ENCODE results near the gene INTS2. TPM values are rescaled to one million over a fixed set of nuclear protein-coding genes. Genes with fewer than 3 reads are reported as not detected.

Gene INTS2
- polyA plus RNA-seq, 2 of the 4 experiments (the other 2 are of a cell fraction), result 14.0 to 35.0 TPM

DNA sequence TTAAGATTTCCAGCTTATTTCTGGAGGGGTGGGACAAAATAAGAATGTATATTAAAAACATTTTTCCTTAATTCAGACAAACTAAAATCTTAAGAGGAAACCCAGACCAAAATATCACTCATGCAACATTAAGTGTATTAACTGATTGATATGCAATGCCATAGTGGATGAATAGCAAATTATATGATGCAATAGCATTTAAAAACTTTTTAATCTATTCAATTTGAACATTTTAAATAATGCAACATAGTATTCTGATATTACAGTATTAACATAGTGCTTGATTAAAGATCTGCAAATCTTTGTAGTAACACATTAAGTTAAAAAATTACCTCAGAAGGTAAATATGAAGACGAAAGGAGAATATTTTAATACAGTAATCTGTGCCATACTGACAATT lies 15.3 kb upstream of the INTS2 start:
- WGBS (ENCODE audit: missing lambda C conversion rate), result 93% methylated on average over 1 of the region's 1 CpG
- Histone ChIP-seq H3K9me3 (no peaks in the 10 kb centered on the region), H3K4me1 (0 out of 3 replicates have a peak, but pooled peaks cover 5% of the 10 kb centered on the region), H3K4me3 (no peak overlapping the region), H3K4me2 (no peak overlapping the region), H3K27ac (no peak overlapping the region)
- DNase-seq (ENCODE audit: low read depth in 1 of 2, low spot score in 1 of 2), result no peak
- ChIA-PET POLR2A (no interaction called here), CTCF (interaction anchor here (1.1 to 2.3 kb wide), 2 partner anchors 123 to 166 kb away, joined by 3 to 10 read pairs; no protein-coding TSS in a partner anchor)
- no peak for FAIRE-seq
- TF ChIP-seq HOXB5 (CRISPR knock-in tag; IDR thresholded peaks at IDR 0.05), result no peak
- TF ChIP-seq BHLHE40 (IDR thresholded peaks at IDR 0.05; ENCODE audit: low read depth, low read length), result no peak
- TF ChIP-seq SMC3 (IDR thresholded peaks at IDR 0.05), result no peak
- TF ChIP-seq, protein P1, sequence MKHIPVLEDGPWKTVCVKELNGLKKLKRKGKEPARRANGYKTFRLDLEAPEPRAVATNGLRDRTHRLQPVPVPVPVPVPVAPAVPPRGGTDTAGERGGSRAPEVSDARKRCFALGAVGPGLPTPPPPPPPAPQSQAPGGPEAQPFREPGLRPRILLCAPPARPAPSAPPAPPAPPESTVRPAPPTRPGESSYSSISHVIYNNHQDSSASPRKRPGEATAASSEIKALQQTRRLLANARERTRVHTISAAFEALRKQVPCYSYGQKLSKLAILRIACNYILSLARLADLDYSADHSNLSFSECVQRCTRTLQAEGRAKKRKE (CRISPR knock-in tag; IDR thresholded peaks at IDR 0.05; ENCODE audit: low read depth), result no peak
- no peak for TF ChIP-seq FOSL2 (IDR thresholded peaks at IDR 0.05)
- TF ChIP-seq FOSL2 (CRISPR knock-in tag; IDR thresholded peaks at IDR 0.05), result no peak
- no peak for TF ChIP-seq CEBPB (IDR thresholded peaks at IDR 0.05)
- no peak for TF ChIP-seq PHF8 (IDR thresholded peaks at IDR 0.05; ENCODE audit: borderline replicate concordance, low read depth)
- TF ChIP-seq, protein P2, sequence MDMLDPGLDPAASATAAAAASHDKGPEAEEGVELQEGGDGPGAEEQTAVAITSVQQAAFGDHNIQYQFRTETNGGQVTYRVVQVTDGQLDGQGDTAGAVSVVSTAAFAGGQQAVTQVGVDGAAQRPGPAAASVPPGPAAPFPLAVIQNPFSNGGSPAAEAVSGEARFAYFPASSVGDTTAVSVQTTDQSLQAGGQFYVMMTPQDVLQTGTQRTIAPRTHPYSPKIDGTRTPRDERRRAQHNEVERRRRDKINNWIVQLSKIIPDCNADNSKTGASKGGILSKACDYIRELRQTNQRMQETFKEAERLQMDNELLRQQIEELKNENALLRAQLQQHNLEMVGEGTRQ (IDR thresholded peaks at IDR 0.05), result no peak
- TF ChIP-seq POLR2AphosphoS2 (conservative IDR thresholded peaks at IDR 0.05; ENCODE audit: low read length), result no peak
- TF ChIP-seq, protein P3, sequence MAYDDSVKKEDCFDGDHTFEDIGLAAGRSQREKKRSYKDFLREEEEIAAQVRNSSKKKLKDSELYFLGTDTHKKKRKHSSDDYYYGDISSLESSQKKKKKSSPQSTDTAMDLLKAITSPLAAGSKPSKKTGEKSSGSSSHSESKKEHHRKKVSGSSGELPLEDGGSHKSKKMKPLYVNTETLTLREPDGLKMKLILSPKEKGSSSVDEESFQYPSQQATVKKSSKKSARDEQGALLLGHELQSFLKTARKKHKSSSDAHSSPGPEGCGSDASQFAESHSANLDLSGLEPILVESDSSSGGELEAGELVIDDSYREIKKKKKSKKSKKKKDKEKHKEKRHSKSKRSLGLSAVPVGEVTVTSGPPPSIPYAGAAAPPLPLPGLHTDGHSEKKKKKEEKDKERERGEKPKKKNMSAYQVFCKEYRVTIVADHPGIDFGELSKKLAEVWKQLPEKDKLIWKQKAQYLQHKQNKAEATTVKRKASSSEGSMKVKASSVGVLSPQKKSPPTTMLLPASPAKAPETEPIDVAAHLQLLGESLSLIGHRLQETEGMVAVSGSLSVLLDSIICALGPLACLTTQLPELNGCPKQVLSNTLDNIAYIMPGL (CRISPR knock-in tag; IDR thresholded peaks at IDR 0.05; ENCODE audit: borderline replicate concordance), result no peak
- no peak for TF ChIP-seq TFCP2L1 (CRISPR knock-in tag; IDR thresholded peaks at IDR 0.05)
- no peak for TF ChIP-seq RCOR1 (IDR thresholded peaks at IDR 0.05; ENCODE audit: low read depth, low read length)
- TF ChIP-seq JUNB (IDR thresholded peaks at IDR 0.05), result no peak
- TF ChIP-seq, protein P4, sequence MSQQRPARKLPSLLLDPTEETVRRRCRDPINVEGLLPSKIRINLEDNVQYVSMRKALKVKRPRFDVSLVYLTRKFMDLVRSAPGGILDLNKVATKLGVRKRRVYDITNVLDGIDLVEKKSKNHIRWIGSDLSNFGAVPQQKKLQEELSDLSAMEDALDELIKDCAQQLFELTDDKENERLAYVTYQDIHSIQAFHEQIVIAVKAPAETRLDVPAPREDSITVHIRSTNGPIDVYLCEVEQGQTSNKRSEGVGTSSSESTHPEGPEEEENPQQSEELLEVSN (IDR thresholded peaks at IDR 0.05; ENCODE audit: borderline replicate concordance, low read depth), result no peak
- ATAC-seq, result no peak

DNA sequence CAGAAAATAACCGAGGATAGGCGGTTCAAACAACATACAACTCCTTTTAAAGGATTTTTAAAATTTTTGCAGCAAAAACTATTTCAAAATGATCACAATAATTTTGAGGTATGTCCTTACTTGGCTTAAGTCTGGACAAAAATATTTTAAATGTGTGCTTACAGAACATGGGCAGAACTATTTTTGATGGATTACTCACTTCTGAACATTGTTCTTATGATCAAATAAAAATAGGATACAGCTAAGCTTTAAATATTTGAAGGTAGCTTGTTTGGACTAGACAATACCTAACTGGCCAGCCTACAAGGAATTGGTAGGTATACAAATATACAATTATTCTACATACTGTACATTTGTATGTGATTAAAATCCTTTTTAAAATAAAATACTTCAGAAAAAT lies 14.3 kb upstream of the INTS2 start:
- POLR2A ChIA-PET, result no interaction called here
- no peaks in the 10 kb centered on the region for H3K9me3 ChIP-seq
- no peak for ATAC-seq
- 95% methylated on average over 2 of the region's 2 CpGs for WGBS (ENCODE audit: missing lambda C conversion rate)
- CTCF ChIA-PET, result interaction anchor here (0.6 to 2.3 kb wide), 4 partner anchors 38 to 168 kb away, joined by 3 to 10 read pairs (median 3); no protein-coding TSS in a partner anchor
- no peak for TF ChIP-seq CEBPB (IDR thresholded peaks at IDR 0.05)
- TF ChIP-seq, protein P5, sequence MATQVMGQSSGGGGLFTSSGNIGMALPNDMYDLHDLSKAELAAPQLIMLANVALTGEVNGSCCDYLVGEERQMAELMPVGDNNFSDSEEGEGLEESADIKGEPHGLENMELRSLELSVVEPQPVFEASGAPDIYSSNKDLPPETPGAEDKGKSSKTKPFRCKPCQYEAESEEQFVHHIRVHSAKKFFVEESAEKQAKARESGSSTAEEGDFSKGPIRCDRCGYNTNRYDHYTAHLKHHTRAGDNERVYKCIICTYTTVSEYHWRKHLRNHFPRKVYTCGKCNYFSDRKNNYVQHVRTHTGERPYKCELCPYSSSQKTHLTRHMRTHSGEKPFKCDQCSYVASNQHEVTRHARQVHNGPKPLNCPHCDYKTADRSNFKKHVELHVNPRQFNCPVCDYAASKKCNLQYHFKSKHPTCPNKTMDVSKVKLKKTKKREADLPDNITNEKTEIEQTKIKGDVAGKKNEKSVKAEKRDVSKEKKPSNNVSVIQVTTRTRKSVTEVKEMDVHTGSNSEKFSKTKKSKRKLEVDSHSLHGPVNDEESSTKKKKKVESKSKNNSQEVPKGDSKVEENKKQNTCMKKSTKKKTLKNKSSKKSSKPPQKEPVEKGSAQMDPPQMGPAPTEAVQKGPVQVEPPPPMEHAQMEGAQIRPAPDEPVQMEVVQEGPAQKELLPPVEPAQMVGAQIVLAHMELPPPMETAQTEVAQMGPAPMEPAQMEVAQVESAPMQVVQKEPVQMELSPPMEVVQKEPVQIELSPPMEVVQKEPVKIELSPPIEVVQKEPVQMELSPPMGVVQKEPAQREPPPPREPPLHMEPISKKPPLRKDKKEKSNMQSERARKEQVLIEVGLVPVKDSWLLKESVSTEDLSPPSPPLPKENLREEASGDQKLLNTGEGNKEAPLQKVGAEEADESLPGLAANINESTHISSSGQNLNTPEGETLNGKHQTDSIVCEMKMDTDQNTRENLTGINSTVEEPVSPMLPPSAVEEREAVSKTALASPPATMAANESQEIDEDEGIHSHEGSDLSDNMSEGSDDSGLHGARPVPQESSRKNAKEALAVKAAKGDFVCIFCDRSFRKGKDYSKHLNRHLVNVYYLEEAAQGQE (IDR thresholded peaks at IDR 0.05), result no peak
- no peak for TF ChIP-seq MAFK (IDR thresholded peaks at IDR 0.05; ENCODE audit: partially characterized antibody)
- TF ChIP-seq, protein P6, sequence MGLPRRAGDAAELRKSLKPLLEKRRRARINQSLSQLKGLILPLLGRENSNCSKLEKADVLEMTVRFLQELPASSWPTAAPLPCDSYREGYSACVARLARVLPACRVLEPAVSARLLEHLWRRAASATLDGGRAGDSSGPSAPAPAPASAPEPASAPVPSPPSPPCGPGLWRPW (IDR thresholded peaks at IDR 0.05), result no peak
- TF ChIP-seq, protein P7, sequence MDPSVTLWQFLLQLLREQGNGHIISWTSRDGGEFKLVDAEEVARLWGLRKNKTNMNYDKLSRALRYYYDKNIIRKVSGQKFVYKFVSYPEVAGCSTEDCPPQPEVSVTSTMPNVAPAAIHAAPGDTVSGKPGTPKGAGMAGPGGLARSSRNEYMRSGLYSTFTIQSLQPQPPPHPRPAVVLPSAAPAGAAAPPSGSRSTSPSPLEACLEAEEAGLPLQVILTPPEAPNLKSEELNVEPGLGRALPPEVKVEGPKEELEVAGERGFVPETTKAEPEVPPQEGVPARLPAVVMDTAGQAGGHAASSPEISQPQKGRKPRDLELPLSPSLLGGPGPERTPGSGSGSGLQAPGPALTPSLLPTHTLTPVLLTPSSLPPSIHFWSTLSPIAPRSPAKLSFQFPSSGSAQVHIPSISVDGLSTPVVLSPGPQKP (IDR thresholded peaks at IDR 0.05; ENCODE audit: low read depth, low read length), result no peak
- H3K4me1 ChIP-seq, result 0 out of 3 replicates have a peak, but pooled peaks cover 5% of the 10 kb centered on the region
- no peak overlapping the region for H3K4me2 ChIP-seq
- H3K4me3 ChIP-seq, result no peak overlapping the region
- H3K27ac ChIP-seq, result no peak overlapping the region
- no peak for DNase-seq (ENCODE audit: low read depth in 1 of 2, low spot score in 1 of 2)
- no peak for FAIRE-seq
